Spleen (tissue), 7 donors: ENCODE data around the gene AHDC1.

Experiments used
- CTCF ChIP-seq, 11 experiments: fragments of 200-600 bp in 7 of 11; fragments of 450-650 bp in 4 of 11; sonication (generic) in 4 of 11; IDR thresholded peaks in 8 of 11; conservative IDR thresholded peaks in 3 of 11; 1 replicate in 7 of 11; 2 replicates in 4 of 11; pipeline versions ENCODE4 v1.4.0 to v1.8.0; 2016 to 2021; ENCODE audit warnings: antibody characterized with exemption in 11 of 11, inconsistent platforms in 4 of 11, mild to moderate bottlenecking in 1 of 11
- POLR2A ChIP-seq, 3 donors: fragments of 450-650 bp; IDR thresholded peaks; one replicate each; pipeline ENCODE4 v1.5.1; 2017; ENCODE audit warnings: antibody characterized with exemption in 3 of 3, mild to moderate bottlenecking in 1 of 3
- donor health status: DM: no; HTN: no; CAD: no; lungs with moderate emphysema.
- donor health status: DM: no; HTN: no; CAD: no.
- donor health status: DM: no; HTN: no; CAD: no.

DNA sequence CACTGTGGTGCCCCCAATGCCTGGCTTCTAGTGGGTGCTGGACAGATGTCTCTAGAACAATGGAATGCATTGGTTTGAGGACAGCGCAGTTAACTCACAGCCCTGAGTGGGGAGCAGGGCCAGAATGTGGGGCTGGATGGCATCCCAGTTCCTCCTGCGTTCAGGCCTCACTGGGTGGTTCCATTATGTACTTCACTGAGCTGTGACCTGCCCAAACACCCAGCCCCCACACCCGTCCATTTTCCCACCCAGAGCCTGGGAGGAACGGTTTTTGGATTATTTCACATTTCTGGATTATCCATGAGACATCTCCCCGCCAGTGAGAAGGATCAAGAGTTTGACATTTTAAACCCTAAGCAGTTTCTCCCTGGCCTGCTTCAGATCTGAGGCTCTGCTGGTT, 58.7 kb downstream of the AHDC1 start:
- TF ChIP-seq CTCF (IDR thresholded peaks at IDR 0.05 in 8 of 11, conservative IDR thresholded peaks at IDR 0.05 in 3 of 11): no peak
- no peak for TF ChIP-seq POLR2A (IDR thresholded peaks at IDR 0.05)
